Astrocyte of the cerebellum (primary cell): ENCODE data around the gene HDAC2.

Experiments used
- DNase-seq: peaks from one replicate; pipeline ENCODE4 v3.0.0-alpha.2; 2011; ENCODE audit warnings: low read depth
- H3K4me3 ChIP-seq: 2 replicates; pipeline ENCODE4 v1.5.1; 2011; ENCODE audit warnings: mild to moderate bottlenecking, low read depth, low read length, moderate library complexity
- in situ Hi-C: cut with HindIII; loops from 2 replicates; pipeline ENCODE4 v1.10.0; 2017; ENCODE audit warnings: low sequenced_read_pairs
- TF ChIP-seq, protein P1 (sequence below): IDR thresholded peaks from 2 replicates; pipeline ENCODE4 v1.5.1; 2012; ENCODE audit warnings: low read length, low read depth, moderate library complexity, mild to moderate bottlenecking; ENCODE audit errors: missing control alignments

Gene HDAC2

DNA sequence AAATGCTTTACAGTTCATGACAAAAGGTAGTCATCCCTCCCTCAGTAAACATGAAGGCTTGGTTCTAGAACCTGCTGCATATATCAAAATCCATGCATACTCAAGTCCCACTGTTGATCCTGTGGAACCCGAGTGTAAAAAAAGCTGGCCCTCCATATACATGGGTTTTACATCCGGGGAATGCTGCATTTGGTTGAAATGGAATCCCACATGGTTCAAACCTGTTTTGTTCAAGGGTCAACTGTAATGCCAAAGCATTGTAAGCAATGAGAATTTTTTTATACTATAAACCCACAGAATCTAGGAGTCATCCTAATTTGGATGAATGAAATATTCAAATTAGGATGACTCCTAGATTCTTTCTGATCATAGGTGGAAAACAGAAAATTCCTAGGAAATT is 5.9 kb upstream of the HDAC2 start:
- TF ChIP-seq, protein P1, sequence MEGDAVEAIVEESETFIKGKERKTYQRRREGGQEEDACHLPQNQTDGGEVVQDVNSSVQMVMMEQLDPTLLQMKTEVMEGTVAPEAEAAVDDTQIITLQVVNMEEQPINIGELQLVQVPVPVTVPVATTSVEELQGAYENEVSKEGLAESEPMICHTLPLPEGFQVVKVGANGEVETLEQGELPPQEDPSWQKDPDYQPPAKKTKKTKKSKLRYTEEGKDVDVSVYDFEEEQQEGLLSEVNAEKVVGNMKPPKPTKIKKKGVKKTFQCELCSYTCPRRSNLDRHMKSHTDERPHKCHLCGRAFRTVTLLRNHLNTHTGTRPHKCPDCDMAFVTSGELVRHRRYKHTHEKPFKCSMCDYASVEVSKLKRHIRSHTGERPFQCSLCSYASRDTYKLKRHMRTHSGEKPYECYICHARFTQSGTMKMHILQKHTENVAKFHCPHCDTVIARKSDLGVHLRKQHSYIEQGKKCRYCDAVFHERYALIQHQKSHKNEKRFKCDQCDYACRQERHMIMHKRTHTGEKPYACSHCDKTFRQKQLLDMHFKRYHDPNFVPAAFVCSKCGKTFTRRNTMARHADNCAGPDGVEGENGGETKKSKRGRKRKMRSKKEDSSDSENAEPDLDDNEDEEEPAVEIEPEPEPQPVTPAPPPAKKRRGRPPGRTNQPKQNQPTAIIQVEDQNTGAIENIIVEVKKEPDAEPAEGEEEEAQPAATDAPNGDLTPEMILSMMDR, result no peak
- DNase-seq, result peak; percentile 52
- in situ Hi-C loops, result no loop called here

GRCh38 chr6:113971741-113972140 is 793 bp upstream of the HDAC2 start:
- DNase-seq, result no peak
- TF ChIP-seq, protein P1, result no peak
- in situ Hi-C loops, result no loop called here
- H3K4me3 ChIP-seq, result peak overlapping the region; percentile 84

More for the DNA sequence above, 5.9 kb upstream of the HDAC2 start:
- H3K4me3 ChIP-seq, result no peak overlapping the region

GRCh38 chr6:113969888-113970804 is 802 bp downstream of the HDAC2 start:
- TF ChIP-seq, protein P1, result no peak
- in situ Hi-C loops, result no loop called here
- DNase-seq, result no peak
- H3K4me3 ChIP-seq, result peak overlapping the region; percentile 84

GRCh38 chr6:113968472-113968871 is 2.5 kb downstream of the HDAC2 start:
- DNase-seq, result no peak
- in situ Hi-C loops, result no loop called here
- H3K4me3 ChIP-seq, result peak overlapping the region; percentile 84
- TF ChIP-seq, protein P1, result no peak

GRCh38 chr6:113967777-113968176 is 3.2 kb downstream of the HDAC2 start:
- TF ChIP-seq, protein P1, result no peak
- DNase-seq, result no peak
- no peak overlapping the region for H3K4me3 ChIP-seq
- in situ Hi-C loops, result no loop called here

- no peak overlapping the region for H3K4me3 ChIP-seq
- DNase-seq, result no peak
- in situ Hi-C loops, result no loop called here
- TF ChIP-seq, protein P1, result no peak
Measured at GRCh38 chr6:113960795-113961194, 10.2 kb downstream of the HDAC2 start.
